Stimulated activated CD8-positive, alpha-beta memory T cell treated with anti-CD3 and anti-CD28 coated beads, Interleukin-4, amount 100 ng/mL, for 4 hours (primary cell): ENCODE data around the gene FBLN5.

Source experiments
- DNase-seq, 2 donors: peaks; one replicate each; pipeline ENCODE4 v3.0.0-alpha.2; 2020; ENCODE audit warnings: low read depth in 2 of 2, low spot score in 1 of 2

FBLN5 gene

DNA sequence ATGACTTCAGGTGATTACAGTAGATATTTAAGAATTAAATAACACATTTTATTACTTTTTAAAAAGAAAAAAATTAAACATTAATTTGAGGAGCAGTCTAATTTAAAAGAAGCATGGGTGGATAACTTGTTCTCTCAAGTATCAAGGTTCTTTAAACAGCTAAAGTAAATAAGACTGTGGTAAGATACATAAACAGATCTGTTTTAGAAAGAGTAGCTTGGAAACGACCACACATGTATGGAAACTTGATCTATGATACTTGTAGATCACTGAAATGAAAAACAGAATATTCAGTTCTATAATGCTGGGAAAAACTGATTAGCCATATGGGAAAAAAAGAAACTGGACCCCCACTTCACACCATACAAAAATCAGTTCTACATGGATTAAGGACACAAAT, 116.2 kb downstream of the FBLN5 start:
- DNase-seq: no peak

GRCh38 chr14:91830777-91831176, 116.7 kb downstream of the FBLN5 start:
- no peak for DNase-seq

- no peak for DNase-seq
Observed at GRCh38 chr14:91829511-91829910, 118.0 kb downstream of the FBLN5 start.

- no peak for DNase-seq
Observed at GRCh38 chr14:91827746-91828145, 119.7 kb downstream of the FBLN5 start.
